Measurements from ENCODE around the gene FICD.

Gene FICD

GRCh38 chr12:108559007-108559655 is 44.1 kb downstream of the FICD start:
- Histone ChIP-seq H3K9me3 (ENCODE audit: control insufficient read depth, insufficient read depth, low read length) (no peaks in the 10 kb centered on the region), H3K27me3 (ENCODE audit: control insufficient read depth, low read length) (no peaks in the 10 kb centered on the region), H4K20me1 (ENCODE audit: control insufficient read depth, insufficient read depth, low read depth, low read length) (peaks cover 11% of the 10 kb centered on the region; the same call in 1 of the 2 replicates), H3K27ac (ENCODE audit: low read depth, low read length) (no peak overlapping the region), H3K4me1 (ENCODE audit: control insufficient read depth, low read length) (peaks cover 61% of the 10 kb centered on the region), H3K4me3 (ENCODE audit: low read length) (peak overlapping the region; percentile 93), H3K79me2 (ENCODE audit: control insufficient read depth, low read length) (peaks cover 92% of the 10 kb centered on the region), H3F3A (ENCODE audit: control insufficient read depth, insufficient read depth) (peaks cover 8% of the 10 kb centered on the region; the same call in 1 of the 2 replicates), H3K4me2 (ENCODE audit: low read length) (peak overlapping the region; percentile 98), H3K36me3 (ENCODE audit: control insufficient read depth, low read length) (peaks cover 63% of the 10 kb centered on the region), H3K9me2 (replicated peaks; ENCODE audit: control insufficient read depth, low read length) (no peaks in the 10 kb centered on the region)
- TF ChIP-seq EZH2phosphoT487 (IDR thresholded peaks at IDR 0.05; ENCODE audit: borderline replicate concordance, low read length) (no peak), CTCF (IDR thresholded peaks at IDR 0.05; ENCODE audit: low read depth, low read length, poor library complexity, severe bottlenecking) (no peak)

GRCh38 chr12:108559748-108560147 is 44.7 kb downstream of the FICD start:
- peaks cover 69% of the 10 kb centered on the region for H3K36me3 ChIP-seq (ENCODE audit: control insufficient read depth, low read length)
- H3K27ac ChIP-seq (ENCODE audit: low read depth, low read length): 0 out of 2 replicates have a peak overlapping the region, but pooled peaks have one; percentile 13
- peaks cover 8% of the 10 kb centered on the region; the same call in 1 of the 2 replicates for H3F3A ChIP-seq (ENCODE audit: control insufficient read depth, insufficient read depth)
- peaks cover 11% of the 10 kb centered on the region; the same call in 1 of the 2 replicates for H4K20me1 ChIP-seq (ENCODE audit: control insufficient read depth, insufficient read depth, low read depth, low read length)
- H3K4me3 ChIP-seq (ENCODE audit: low read length): peak overlapping the region; percentile 93
- H3K4me2 ChIP-seq (ENCODE audit: low read length): peak overlapping the region; percentile 98
- H3K27me3 ChIP-seq (ENCODE audit: control insufficient read depth, low read length): no peaks in the 10 kb centered on the region
- H3K79me2 ChIP-seq (ENCODE audit: control insufficient read depth, low read length): peaks cover 92% of the 10 kb centered on the region
- no peaks in the 10 kb centered on the region for H3K9me2 ChIP-seq (replicated peaks; ENCODE audit: control insufficient read depth, low read length)
- H3K4me1 ChIP-seq (ENCODE audit: control insufficient read depth, low read length): peaks cover 65% of the 10 kb centered on the region
- no peak for TF ChIP-seq CTCF (IDR thresholded peaks at IDR 0.05; ENCODE audit: low read depth, low read length, poor library complexity, severe bottlenecking)
- TF ChIP-seq EZH2phosphoT487 (IDR thresholded peaks at IDR 0.05; ENCODE audit: borderline replicate concordance, low read length): no peak
- H3K9me3 ChIP-seq (ENCODE audit: control insufficient read depth, insufficient read depth, low read length): no peaks in the 10 kb centered on the region

- Histone ChIP-seq H3K36me3 (ENCODE audit: control insufficient read depth, low read length) (peaks cover 69% of the 10 kb centered on the region), H3K9me2 (replicated peaks; ENCODE audit: control insufficient read depth, low read length) (no peaks in the 10 kb centered on the region), H3K9me3 (ENCODE audit: control insufficient read depth, insufficient read depth, low read length) (no peaks in the 10 kb centered on the region), H3K4me2 (ENCODE audit: low read length) (peak overlapping the region; percentile 98), H4K20me1 (ENCODE audit: control insufficient read depth, insufficient read depth, low read depth, low read length) (peaks cover 11% of the 10 kb centered on the region; the same call in 1 of the 2 replicates), H3F3A (ENCODE audit: control insufficient read depth, insufficient read depth) (peaks cover 8% of the 10 kb centered on the region; the same call in 1 of the 2 replicates), H3K4me3 (ENCODE audit: low read length) (peak overlapping the region; percentile 93), H3K79me2 (ENCODE audit: control insufficient read depth, low read length) (peaks cover 86% of the 10 kb centered on the region), H3K4me1 (ENCODE audit: control insufficient read depth, low read length) (peaks cover 65% of the 10 kb centered on the region), H3K27me3 (ENCODE audit: control insufficient read depth, low read length) (no peaks in the 10 kb centered on the region), H3K27ac (ENCODE audit: low read depth, low read length) (peak overlapping the region; percentile 87)
- TF ChIP-seq EZH2phosphoT487 (IDR thresholded peaks at IDR 0.05; ENCODE audit: borderline replicate concordance, low read length): no peak
- no peak for TF ChIP-seq CTCF (IDR thresholded peaks at IDR 0.05; ENCODE audit: low read depth, low read length, poor library complexity, severe bottlenecking)
Observed at GRCh38 chr12:108560321-108560721, 45.2 kb downstream of the FICD start.

All from DOHH2 (cell line).